Activated CD4-positive, alpha-beta T cell treated with anti-CD3 and anti-CD28 coated beads, Interleukin-2, Interleukin-4, amounts not matched to agents 100 ng/mL and 50 ng/mL, durations not matched to agents 16 hours and 8 hours (primary cell): ENCODE data around the gene RSPO1.
"Not testable (repeated sequence)": the region's sequence is repeated elsewhere in the genome, so short reads cannot be mapped to it uniquely, and the experiment has no call there.

Experiments used
- DNase-seq: peaks from one replicate; pipeline ENCODE4 v3.0.0-alpha.2; 2020; ENCODE audit warnings: low spot score

Gene RSPO1

GRCh38 chr1:37634244-37634991 lies at the start of gene RSPO1:
Gene RSPO1 (minus strand): TSS chr1:37634892. CDS start chr1:37629661, 5,231 bp downstream.
- no peak for DNase-seq

- DNase-seq, result not testable (repeated sequence)
Observed at GRCh38 chr1:37684182-37684581, 49.5 kb upstream of the RSPO1 start.

- DNase-seq, result peak; percentile 78
Observed at GRCh38 chr1:37682334-37682987, 47.8 kb upstream of the RSPO1 start.

- DNase-seq, result no peak
Observed at GRCh38 chr1:37680933-37681332, 46.2 kb upstream of the RSPO1 start.

- DNase-seq, result no peak
Observed at GRCh38 chr1:37677808-37678207, 43.1 kb upstream of the RSPO1 start.

GRCh38 chr1:37677143-37677439 lies 42.4 kb upstream of the RSPO1 start:
- DNase-seq, result no peak

- DNase-seq, result no peak
Observed at GRCh38 chr1:37676281-37677142, 41.8 kb upstream of the RSPO1 start.

GRCh38 chr1:37673920-37674319 lies 39.2 kb upstream of the RSPO1 start:
- no peak for DNase-seq

GRCh38 chr1:37672136-37672870 lies 37.6 kb upstream of the RSPO1 start:
- no peak for DNase-seq

- no peak for DNase-seq
Observed at GRCh38 chr1:37671261-37671660, 36.6 kb upstream of the RSPO1 start.

- no peak for DNase-seq
Observed at GRCh38 chr1:37670133-37670532, 35.4 kb upstream of the RSPO1 start.

- DNase-seq, result no peak
Observed at GRCh38 chr1:37667023-37667671, 32.5 kb upstream of the RSPO1 start.

GRCh38 chr1:37666241-37666867 lies 31.7 kb upstream of the RSPO1 start:
- DNase-seq, result no peak

GRCh38 chr1:37663426-37664000 lies 28.8 kb upstream of the RSPO1 start:
- DNase-seq, result no peak

- DNase-seq, result no peak
Observed at GRCh38 chr1:37662031-37662755, 27.5 kb upstream of the RSPO1 start.

GRCh38 chr1:37661401-37661800 lies 26.7 kb upstream of the RSPO1 start:
- no peak for DNase-seq

- no peak for DNase-seq
Observed at GRCh38 chr1:37660664-37661063, 26.0 kb upstream of the RSPO1 start.

GRCh38 chr1:37658486-37658885 lies 23.8 kb upstream of the RSPO1 start:
- DNase-seq, result no peak

GRCh38 chr1:37657620-37658412 lies 23.1 kb upstream of the RSPO1 start:
- no peak for DNase-seq
